ENCODE data around the gene PLEKHA5.

DNA sequence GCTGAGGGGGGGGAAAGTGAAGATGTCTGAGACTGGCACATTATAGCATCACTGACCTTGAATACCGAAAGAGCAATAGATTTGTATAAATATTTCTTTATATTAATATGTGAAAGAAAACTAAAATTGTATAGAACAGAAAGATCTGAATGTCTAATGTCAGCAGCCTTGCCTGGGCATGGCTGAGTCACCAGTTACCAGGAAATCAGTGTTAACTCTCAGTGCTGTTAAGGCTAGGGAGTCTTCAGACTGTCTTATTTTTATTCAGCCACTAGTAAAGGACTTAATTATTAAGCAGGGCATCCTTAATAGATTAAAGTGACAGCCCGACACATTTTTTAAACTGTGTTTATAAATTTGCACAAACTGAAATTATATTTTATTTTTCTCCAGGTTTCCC lies 186.9 kb downstream of the PLEKHA5 start:
- TF ChIP-seq, protein P1, sequence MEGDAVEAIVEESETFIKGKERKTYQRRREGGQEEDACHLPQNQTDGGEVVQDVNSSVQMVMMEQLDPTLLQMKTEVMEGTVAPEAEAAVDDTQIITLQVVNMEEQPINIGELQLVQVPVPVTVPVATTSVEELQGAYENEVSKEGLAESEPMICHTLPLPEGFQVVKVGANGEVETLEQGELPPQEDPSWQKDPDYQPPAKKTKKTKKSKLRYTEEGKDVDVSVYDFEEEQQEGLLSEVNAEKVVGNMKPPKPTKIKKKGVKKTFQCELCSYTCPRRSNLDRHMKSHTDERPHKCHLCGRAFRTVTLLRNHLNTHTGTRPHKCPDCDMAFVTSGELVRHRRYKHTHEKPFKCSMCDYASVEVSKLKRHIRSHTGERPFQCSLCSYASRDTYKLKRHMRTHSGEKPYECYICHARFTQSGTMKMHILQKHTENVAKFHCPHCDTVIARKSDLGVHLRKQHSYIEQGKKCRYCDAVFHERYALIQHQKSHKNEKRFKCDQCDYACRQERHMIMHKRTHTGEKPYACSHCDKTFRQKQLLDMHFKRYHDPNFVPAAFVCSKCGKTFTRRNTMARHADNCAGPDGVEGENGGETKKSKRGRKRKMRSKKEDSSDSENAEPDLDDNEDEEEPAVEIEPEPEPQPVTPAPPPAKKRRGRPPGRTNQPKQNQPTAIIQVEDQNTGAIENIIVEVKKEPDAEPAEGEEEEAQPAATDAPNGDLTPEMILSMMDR (IDR thresholded peaks at IDR 0.05) = no peak
- no peak for TF ChIP-seq POLR2A (IDR thresholded peaks at IDR 0.05)

All from Peyer's patch (tissue), 4 donors.